DND-41 (cell line): ENCODE data around the gene HPS1.

Experiments used
- ATAC-seq: fragments of 200-7000 bp; cut with Tn5 transposase; 3 replicates; pipeline ENCODE4 v1.9.1; 2021; ENCODE audit warnings: low read depth; ENCODE audit not compliant: insufficient read depth
- DNase-seq: peaks from one replicate; pipeline ENCODE4 v3.0.0-alpha.2; 2020
- H2AFZ ChIP-seq: 2 replicates; pipeline ENCODE4 v1.6.0; 2012; ENCODE audit warnings: low read depth, low read length
- H3K27ac ChIP-seq: 2 replicates; pipeline ENCODE4 v1.5.1; 2012; ENCODE audit warnings: low read length, inconsistent platforms
- H3K27me3 ChIP-seq: fragments of 200-600 bp; sonication (generic); 2 replicates; pipeline ENCODE4 v1.6.0; 2012; ENCODE audit warnings: low read length, mild to moderate bottlenecking, inconsistent platforms; ENCODE audit not compliant: insufficient read depth, poor library complexity
- H3K36me3 ChIP-seq: 2 replicates; pipeline ENCODE4 v1.5.1; 2012; ENCODE audit warnings: low read length, inconsistent platforms; ENCODE audit not compliant: insufficient read depth
- H3K4me1 ChIP-seq: 2 replicates; pipeline ENCODE4 v1.5.1; 2012; ENCODE audit warnings: mild to moderate bottlenecking, low read length; ENCODE audit not compliant: insufficient read depth
- H3K4me2 ChIP-seq: 2 replicates; pipeline ENCODE4 v1.6.0; 2012; ENCODE audit warnings: mild to moderate bottlenecking, moderate library complexity, low read length, inconsistent platforms; ENCODE audit not compliant: insufficient read depth
- H3K4me3 ChIP-seq, 2 experiments: fragments of 200-600 bp in 1 of 2; shearing (Covaris generic) in 1 of 2; 2 replicates each; pipeline ENCODE4 v1.5.1; 2012 to 2016; ENCODE audit warnings: inconsistent platforms in 2 of 2, low read length in 2 of 2, mild to moderate bottlenecking in 2 of 2, low read depth in 1 of 2, moderate library complexity in 1 of 2
- H3K79me2 ChIP-seq: 2 replicates; pipeline ENCODE4 v1.6.0; 2012; ENCODE audit warnings: low read length, inconsistent platforms; ENCODE audit not compliant: insufficient read depth
- H3K9ac ChIP-seq: 2 replicates; pipeline ENCODE4 v1.6.0; 2012; ENCODE audit warnings: low read depth, mild to moderate bottlenecking, inconsistent platforms, low read length, moderate library complexity
- H3K9me3 ChIP-seq: 2 replicates; pipeline ENCODE4 v1.5.1; 2012; ENCODE audit warnings: low read length, moderate library complexity, mild to moderate bottlenecking, inconsistent platforms; ENCODE audit not compliant: insufficient read depth, severe bottlenecking
- H4K20me1 ChIP-seq: 2 replicates; pipeline ENCODE4 v1.6.0; 2012; ENCODE audit warnings: low read length; ENCODE audit not compliant: insufficient read depth
- EZH2 ChIP-seq: IDR thresholded peaks from 3 replicates; pipeline ENCODE4 v1.6.1; 2012; ENCODE audit warnings: borderline replicate concordance, low read depth, mild to moderate bottlenecking, moderate library complexity, low read length, inconsistent platforms; ENCODE audit not compliant: severe bottlenecking
- TF ChIP-seq, protein P1 (sequence below): IDR thresholded peaks from 2 replicates; pipeline ENCODE4 v1.5.1; 2012; ENCODE audit warnings: borderline replicate concordance, low read length, moderate library complexity, mild to moderate bottlenecking; ENCODE audit not compliant: poor library complexity, severe bottlenecking; ENCODE audit errors: extremely low read depth

Gene HPS1

DNA sequence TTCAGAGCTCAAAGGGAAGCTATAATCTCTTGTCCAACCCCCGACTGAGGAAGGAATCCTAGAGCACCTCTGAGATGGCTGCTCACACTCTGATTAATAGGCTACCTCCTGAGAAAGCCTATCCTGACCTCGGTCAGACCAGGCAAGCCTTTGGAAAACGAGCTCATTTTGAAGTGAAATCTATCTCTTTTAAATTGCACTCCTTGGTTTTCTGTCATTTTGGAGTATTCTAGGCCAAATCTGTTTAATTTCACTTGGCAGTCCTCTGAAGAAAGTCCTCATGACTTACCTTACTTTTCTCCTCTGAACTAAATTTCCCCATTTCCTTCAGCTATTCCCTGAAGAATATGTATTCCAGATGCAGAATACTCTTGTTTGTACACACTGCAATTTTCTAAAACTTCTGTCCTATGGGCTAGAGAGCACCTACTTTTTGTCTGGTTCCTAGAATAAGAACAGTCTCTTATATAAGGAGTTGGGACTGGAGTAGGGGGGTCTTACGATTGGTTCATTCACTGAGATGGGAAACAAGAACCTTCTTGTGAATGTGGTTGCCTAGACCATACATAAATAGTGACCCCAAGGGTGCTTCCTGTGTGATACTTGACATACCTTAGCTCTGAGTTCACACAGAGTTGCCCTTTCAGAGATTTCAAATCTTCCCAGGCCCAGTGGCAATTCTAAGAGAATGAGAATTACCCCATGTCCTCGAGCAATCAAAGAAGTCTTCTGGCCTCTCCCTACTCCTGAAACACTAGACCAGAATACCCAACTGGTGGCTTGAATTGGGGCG, 31.9 kb upstream of the HPS1 start:
- no peak overlapping the region for H2AFZ ChIP-seq
- H3K79me2 ChIP-seq: no peaks in the 10 kb centered on the region
- H3K36me3 ChIP-seq: no peaks in the 10 kb centered on the region
- DNase-seq: no peak
- no peak overlapping the region for H3K9ac ChIP-seq
- no peaks in the 10 kb centered on the region for H4K20me1 ChIP-seq
- no peak overlapping the region for H3K27ac ChIP-seq
- no peak overlapping the region for H3K4me2 ChIP-seq
- ATAC-seq: no peak
- H3K27me3 ChIP-seq: no peaks in the 10 kb centered on the region
- TF ChIP-seq, protein P1, sequence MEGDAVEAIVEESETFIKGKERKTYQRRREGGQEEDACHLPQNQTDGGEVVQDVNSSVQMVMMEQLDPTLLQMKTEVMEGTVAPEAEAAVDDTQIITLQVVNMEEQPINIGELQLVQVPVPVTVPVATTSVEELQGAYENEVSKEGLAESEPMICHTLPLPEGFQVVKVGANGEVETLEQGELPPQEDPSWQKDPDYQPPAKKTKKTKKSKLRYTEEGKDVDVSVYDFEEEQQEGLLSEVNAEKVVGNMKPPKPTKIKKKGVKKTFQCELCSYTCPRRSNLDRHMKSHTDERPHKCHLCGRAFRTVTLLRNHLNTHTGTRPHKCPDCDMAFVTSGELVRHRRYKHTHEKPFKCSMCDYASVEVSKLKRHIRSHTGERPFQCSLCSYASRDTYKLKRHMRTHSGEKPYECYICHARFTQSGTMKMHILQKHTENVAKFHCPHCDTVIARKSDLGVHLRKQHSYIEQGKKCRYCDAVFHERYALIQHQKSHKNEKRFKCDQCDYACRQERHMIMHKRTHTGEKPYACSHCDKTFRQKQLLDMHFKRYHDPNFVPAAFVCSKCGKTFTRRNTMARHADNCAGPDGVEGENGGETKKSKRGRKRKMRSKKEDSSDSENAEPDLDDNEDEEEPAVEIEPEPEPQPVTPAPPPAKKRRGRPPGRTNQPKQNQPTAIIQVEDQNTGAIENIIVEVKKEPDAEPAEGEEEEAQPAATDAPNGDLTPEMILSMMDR: no peak
- TF ChIP-seq EZH2: no peak
- H3K9me3 ChIP-seq: no peaks in the 10 kb centered on the region
- H3K4me3 ChIP-seq: no peak overlapping the region
- no peaks in the 10 kb centered on the region for H3K4me1 ChIP-seq

DNA sequence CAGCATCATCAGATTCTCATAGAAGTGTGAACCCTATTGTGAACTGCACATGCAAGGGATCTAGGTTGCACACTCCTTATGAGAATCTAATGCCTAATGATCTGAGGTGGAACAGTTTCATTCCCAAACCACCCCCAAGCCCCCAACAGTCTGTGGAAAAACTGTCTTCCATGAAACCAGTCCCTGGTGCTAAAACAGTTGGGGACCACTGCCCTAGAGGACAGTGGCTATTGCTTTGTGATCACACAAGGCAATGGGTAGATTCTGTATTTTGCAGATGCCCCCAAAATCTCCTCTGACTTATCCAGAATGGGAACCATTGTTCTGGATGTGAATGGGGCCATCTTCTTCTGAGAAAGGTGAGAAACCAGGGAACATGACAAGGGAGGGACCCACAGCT, 31.1 kb upstream of the HPS1 start:
- Histone ChIP-seq H3K4me3 (no peak overlapping the region), H3K9ac (no peak overlapping the region), H2AFZ (no peak overlapping the region), H3K27ac (no peak overlapping the region), H3K36me3 (no peaks in the 10 kb centered on the region), H3K4me2 (no peak overlapping the region), H3K27me3 (no peaks in the 10 kb centered on the region), H3K9me3 (no peaks in the 10 kb centered on the region), H3K4me1 (no peaks in the 10 kb centered on the region), H4K20me1 (no peaks in the 10 kb centered on the region), H3K79me2 (no peaks in the 10 kb centered on the region)
- TF ChIP-seq, protein P1: no peak
- TF ChIP-seq EZH2: no peak
- no peak for ATAC-seq
- DNase-seq: no peak

DNA sequence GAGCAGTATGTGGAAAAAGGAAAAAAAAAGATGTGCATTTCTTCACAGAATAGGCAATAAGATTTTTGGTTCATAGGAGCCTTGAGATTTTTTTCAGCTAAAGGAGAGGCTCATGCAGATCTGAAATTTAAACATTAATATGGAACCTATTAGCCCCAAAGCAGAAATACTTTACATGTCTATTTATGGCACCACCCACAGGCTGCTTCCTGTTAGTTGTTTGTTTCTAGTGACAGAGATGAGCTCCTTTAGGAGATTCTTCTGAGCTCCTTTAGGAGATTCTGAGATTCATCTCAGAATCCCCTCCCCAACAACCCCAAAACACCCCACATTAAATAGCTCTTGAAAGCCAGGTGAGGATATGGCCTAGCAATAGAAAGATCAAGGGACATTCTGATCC, 27.9 kb upstream of the HPS1 start:
- Histone ChIP-seq H3K36me3 (no peaks in the 10 kb centered on the region), H3K27me3 (peaks cover under 1% of the 10 kb centered on the region), H3K9me3 (no peaks in the 10 kb centered on the region), H3K4me2 (no peak overlapping the region), H4K20me1 (no peaks in the 10 kb centered on the region), H3K27ac (no peak overlapping the region), H3K79me2 (no peaks in the 10 kb centered on the region), H3K4me1 (no peaks in the 10 kb centered on the region), H3K4me3 (no peak overlapping the region), H3K9ac (no peak overlapping the region), H2AFZ (no peak overlapping the region)
- no peak for DNase-seq
- no peak for ATAC-seq
- no peak for TF ChIP-seq EZH2
- TF ChIP-seq, protein P1: no peak
